Naive thymus-derived CD4-positive, alpha-beta T cell (primary cell): Measurements from ENCODE around the gene RNF10. TPM values are rescaled to one million over a fixed set of nuclear protein-coding genes. Genes with fewer than 3 reads are reported as not detected.
A peak's percentile ranks its signal among the peaks of the same experiment; 100 is the strongest.

Experiments
- ATAC-seq: fragments of 150-1000 bp; cut with Tn5 transposase; 2 replicates; pipeline ENCODE4 v1.10.0; 2021; ENCODE audit warnings: mild to moderate bottlenecking, moderate library complexity
- CTCF ChIA-PET: fragments of 350-600 bp; sonication (Branson Sonifier 250); formaldehyde crosslinking; loops from one replicate; lab custom pipeline; 2021; ENCODE audit warnings: antibody characterized with exemption; lab: Charles Lee
- POLR2A ChIA-PET: fragments of 350-600 bp; sonication (Branson Sonifier 250); formaldehyde crosslinking; loops from one replicate; lab custom pipeline; 2021; ENCODE audit warnings: antibody characterized with exemption, inconsistent platforms; lab: Charles Lee
- DNase-seq, 9 donors: peaks; one replicate each; pipeline versions ENCODE4 v3.0.0 to v3.0.0-alpha.2; 2020 to 2022; ENCODE audit warnings: mixed read lengths in 1 of 9
- H3K27ac ChIP-seq: one replicate; pipeline ENCODE4 v1.7.0; 2013; ENCODE audit warnings: mild to moderate bottlenecking, low read depth, low read length, moderate library complexity
- H3K27me3 ChIP-seq, 2 donors: one replicate each; pipeline ENCODE4 v1.7.0; 2013; ENCODE audit warnings: low read length in 2 of 2, mild to moderate bottlenecking in 2 of 2, moderate library complexity in 2 of 2; ENCODE audit not compliant: control insufficient read depth in 2 of 2, insufficient read depth in 2 of 2
- H3K36me3 ChIP-seq, 3 experiments: 1 replicate in 2 of 3; 2 replicates in 1 of 3; pipeline ENCODE4 v1.7.0; 2013; ENCODE audit warnings: low read length in 3 of 3, mild to moderate bottlenecking in 3 of 3, moderate library complexity in 1 of 3; ENCODE audit not compliant: insufficient read depth in 3 of 3, control insufficient read depth in 2 of 3
- H3K4me1 ChIP-seq, 2 donors: one replicate each; pipeline ENCODE4 v1.7.0; 2013; ENCODE audit warnings: low read length in 2 of 2, mild to moderate bottlenecking in 2 of 2, moderate library complexity in 1 of 2; ENCODE audit not compliant: control insufficient read depth in 2 of 2, insufficient read depth in 2 of 2
- H3K4me3 ChIP-seq: 2 replicates; pipeline ENCODE4 v1.7.0; 2013; ENCODE audit warnings: mild to moderate bottlenecking, low read length
- H3K9me3 ChIP-seq, 3 experiments: 1 replicate in 2 of 3; 2 replicates in 1 of 3; pipeline ENCODE4 v1.7.0; 2013; ENCODE audit warnings: low read length in 3 of 3; ENCODE audit not compliant: control insufficient read depth in 2 of 3
- H3K27ac Mint-ChIP-seq, 9 donors: one replicate each; pipeline ENCODE4 v1.8.0; 2020 to 2022; ENCODE audit warnings: mixed read lengths in 9 of 9, mild to moderate bottlenecking in 8 of 9, moderate library complexity in 5 of 9, inconsistent platforms in 2 of 9
- H3K27me3 Mint-ChIP-seq, 5 donors: one replicate each; pipeline ENCODE4 v1.8.0; 2021 to 2022; ENCODE audit warnings: mixed read lengths in 5 of 5, mild to moderate bottlenecking in 1 of 5
- H3K36me3 Mint-ChIP-seq, 5 donors: one replicate each; pipeline ENCODE4 v1.8.0; 2020 to 2022; ENCODE audit warnings: mixed read lengths in 5 of 5, mild to moderate bottlenecking in 3 of 5, inconsistent platforms in 1 of 5
- H3K4me1 Mint-ChIP-seq, 7 donors: one replicate each; pipeline ENCODE4 v1.8.0; 2020 to 2022; ENCODE audit warnings: mixed read lengths in 7 of 7, mild to moderate bottlenecking in 3 of 7, inconsistent platforms in 1 of 7
- H3K4me3 Mint-ChIP-seq, 10 donors: one replicate each; pipeline ENCODE4 v1.8.0; 2020 to 2022; ENCODE audit warnings: mild to moderate bottlenecking in 10 of 10, mixed read lengths in 10 of 10, moderate library complexity in 6 of 10, inconsistent platforms in 2 of 10
- H3K9me3 Mint-ChIP-seq, 11 donors: one replicate each; pipeline ENCODE4 v1.8.0; 2020 to 2022; ENCODE audit warnings: mixed read lengths in 11 of 11, mild to moderate bottlenecking in 4 of 11, inconsistent platforms in 1 of 11, moderate library complexity in 1 of 11
- intact Hi-C, 2 donors: fragments of 100-400 bp; cut with micrococcal nuclease; formaldehyde crosslinking; loops; one replicate each; pipeline ENCODE4 v1.15.1; 2023
- polyA plus RNA-seq, 2 donors: library from polyadenylated mRNA; unstranded; fragments of 300-500 nt; fragmentation: Illumina TruSeq; gene quantifications; one replicate each; pipeline ENCODE4 v1.2.3, GENCODE V29; 2021
- total RNA-seq, 6 experiments: library from RNA in 5 of 6; stranded (reverse) in 5 of 6; gene quantifications; 1 replicate in 5 of 6; 2 replicates in 1 of 6; pipeline ENCODE4 v1.2.3 and lab custom pipeline; 2021 to 2026

RNF10 gene
- total and polyA plus RNA-seq, 7 experiments from 2014 or later: 95.1 to 361 (median 203) TPM

- H3K4me1 ChIP-seq: peaks cover 43 to 44% of the 10 kb centered on the region in 2 donors
- ChIA-PET POLR2A (interaction anchor here (1.1 to 3.8 kb wide), 5 partner anchors 10 to 43 kb away, joined by 4 to 26 read pairs (median 5); partner anchors contain the start of genes COQ5 and POP5), CTCF (no interaction called here)
- Mint-ChIP-seq H3K27ac (peak overlapping the region; percentile 12 to 81 (median 73)), H3K27me3 (peaks cover 0 to 2% (median 0%) of the 10 kb centered on the region in 5 donors), H3K4me1 (peaks cover 50 to 78% (median 61%) of the 10 kb centered on the region in 7 donors), H3K4me3 (peak overlapping the region; percentile 76 to 98 (median 96)), H3K9me3 (no peaks in the 10 kb centered on the region), H3K36me3 (peaks cover 0 to 23% (median 5%) of the 10 kb centered on the region in 5 donors)
- H3K4me3 ChIP-seq: peak overlapping the region; percentile 26
- ATAC-seq (peak; percentile 25), DNase-seq (no peak)
- H3K9me3 ChIP-seq: no peaks in the 10 kb centered on the region
- intact Hi-C loops: loop anchor here (5.0 to 10.0 kb wide), 3 partner anchors 189 to 926 kb away; partner anchors contain the start of genes ACADS (in 1 of the 2) and PRKAB1 (in 1 of the 2)
- H3K27me3 ChIP-seq: no peaks in the 10 kb centered on the region
- peaks cover 0 to 17% (median 0%) of the 10 kb centered on the region in 3 experiments for H3K36me3 ChIP-seq
- H3K27ac ChIP-seq: peak overlapping the region; percentile 50
Measured at GRCh38 chr12:120538281-120539156, 4.4 kb downstream of the RNF10 start.

GRCh38 chr12:120539303-120539702 lies 5.1 kb downstream of the RNF10 start:
- H3K36me3 Mint-ChIP-seq: peaks cover 0 to 23% (median 5%) of the 10 kb centered on the region in 5 donors
- peak overlapping the region in 8 of 9 donors; percentile 8 to 81 (median 64) for H3K27ac Mint-ChIP-seq
- DNase-seq: no peak
- intact Hi-C loops: loop anchor here (5.0 to 10.0 kb wide), 3 partner anchors 188 to 925 kb away; partner anchors contain the start of genes ACADS (in 1 of the 2) and PRKAB1 (in 1 of the 2)
- POLR2A ChIA-PET: no interaction called here
- peaks cover 52 to 86% (median 60%) of the 10 kb centered on the region in 7 donors for H3K4me1 Mint-ChIP-seq
- no peaks in the 10 kb centered on the region for H3K9me3 ChIP-seq
- H3K36me3 ChIP-seq: peaks cover 0 to 15% (median 0%) of the 10 kb centered on the region in 3 experiments
- no peak overlapping the region for H3K27ac ChIP-seq
- H3K27me3 Mint-ChIP-seq: no peaks in the 10 kb centered on the region
- H3K4me3 ChIP-seq: no peak overlapping the region
- H3K27me3 ChIP-seq: no peaks in the 10 kb centered on the region
- peaks cover 43 to 50% of the 10 kb centered on the region in 2 donors for H3K4me1 ChIP-seq
- peak overlapping the region; percentile 76 to 98 (median 96) for H3K4me3 Mint-ChIP-seq
- H3K9me3 Mint-ChIP-seq: no peaks in the 10 kb centered on the region
- ATAC-seq: no peak
- CTCF ChIA-PET: interaction anchor here (0.7 kb wide), 1 partner anchor 23 kb away, joined by 4 read pairs; no protein-coding TSS in a partner anchor

- Histone ChIP-seq H3K4me1 (peaks cover 39 to 50% of the 10 kb centered on the region in 2 donors), H3K9me3 (no peaks in the 10 kb centered on the region), H3K36me3 (peaks cover 0 to 9% (median 0%) of the 10 kb centered on the region in 3 experiments), H3K27ac (no peak overlapping the region), H3K27me3 (no peaks in the 10 kb centered on the region), H3K4me3 (no peak overlapping the region)
- ATAC-seq (peak; percentile 56), DNase-seq (no peak)
- no peaks in the 10 kb centered on the region for H3K27me3 Mint-ChIP-seq
- intact Hi-C loops: no loop called here
- peak overlapping the region in 3 of 9 donors; percentile 12 to 63 (median 32) for H3K27ac Mint-ChIP-seq
- H3K9me3 Mint-ChIP-seq: no peaks in the 10 kb centered on the region
- peaks cover 0 to 19% (median 5%) of the 10 kb centered on the region in 5 donors for H3K36me3 Mint-ChIP-seq
- H3K4me1 Mint-ChIP-seq: peaks cover 54 to 89% (median 66%) of the 10 kb centered on the region in 7 donors
- H3K4me3 Mint-ChIP-seq: peak overlapping the region in 7 of 10 donors; percentile 21 to 88 (median 45)
- ChIA-PET POLR2A (no interaction called here), CTCF (no interaction called here)
Measured at GRCh38 chr12:120540445-120540844, 6.3 kb downstream of the RNF10 start.

- Mint-ChIP-seq H3K27ac (no peak overlapping the region), H3K27me3 (no peaks in the 10 kb centered on the region), H3K4me3 (peak overlapping the region in 1 of 10 donors; percentile 23), H3K9me3 (no peaks in the 10 kb centered on the region), H3K36me3 (peaks cover 0 to 18% (median 7%) of the 10 kb centered on the region in 5 donors), H3K4me1 (peaks cover 41 to 73% (median 59%) of the 10 kb centered on the region in 7 donors)
- Histone ChIP-seq H3K36me3 (peaks cover 9 to 22% (median 13%) of the 10 kb centered on the region in 3 experiments), H3K4me1 (peaks cover 24 to 37% of the 10 kb centered on the region in 2 donors), H3K27ac (no peak overlapping the region), H3K9me3 (no peaks in the 10 kb centered on the region), H3K27me3 (no peaks in the 10 kb centered on the region), H3K4me3 (no peak overlapping the region)
- no peak for DNase-seq
- ATAC-seq: no peak
- intact Hi-C loops: no loop called here
- ChIA-PET POLR2A (no interaction called here), CTCF (interaction anchor here (0.6 kb wide), 1 partner anchor 98 kb away, joined by 5 read pairs; no protein-coding TSS in a partner anchor)
Measured at GRCh38 chr12:120542166-120542565, 8.0 kb downstream of the RNF10 start.

- ChIA-PET CTCF (interaction anchor here (0.6 kb wide), 1 partner anchor 333 kb away, joined by 5 read pairs; no protein-coding TSS in a partner anchor), POLR2A (interaction anchor here (0.6 to 1.1 kb wide), 3 partner anchors 9 to 324 kb away, joined by 3 to 4 read pairs (median 4); no protein-coding TSS in a partner anchor)
- DNase-seq: no peak
- Histone ChIP-seq H3K4me1 (peaks cover 0 to 12% of the 10 kb centered on the region in 2 donors), H3K27me3 (no peaks in the 10 kb centered on the region), H3K4me3 (no peak overlapping the region), H3K27ac (no peak overlapping the region), H3K9me3 (no peaks in the 10 kb centered on the region), H3K36me3 (peaks cover 13 to 41% (median 25%) of the 10 kb centered on the region in 3 experiments)
- H3K27ac Mint-ChIP-seq: no peak overlapping the region
- intact Hi-C loops: no loop called here
- H3K4me1 Mint-ChIP-seq: peaks cover 16 to 48% (median 35%) of the 10 kb centered on the region in 7 donors
- H3K27me3 Mint-ChIP-seq: no peaks in the 10 kb centered on the region
- no peaks in the 10 kb centered on the region for H3K9me3 Mint-ChIP-seq
- no peak overlapping the region for H3K4me3 Mint-ChIP-seq
- H3K36me3 Mint-ChIP-seq: peaks cover 0 to 12% (median 7%) of the 10 kb centered on the region in 5 donors
- no peak for ATAC-seq
Measured at GRCh38 chr12:120544691-120545090, 10.5 kb downstream of the RNF10 start.

- ChIA-PET POLR2A (interaction anchor here (0.6 to 1.1 kb wide), 3 partner anchors 35 to 748 kb away, joined by 3 read pairs; partner anchors contain the start of genes DYNLL1 and POP5), CTCF (no interaction called here)
- H3K9me3 Mint-ChIP-seq: no peaks in the 10 kb centered on the region
- no peaks in the 10 kb centered on the region for H3K27me3 ChIP-seq
- peaks cover 0 to 10% of the 10 kb centered on the region in 2 donors for H3K4me1 ChIP-seq
- peaks cover 13 to 41% (median 25%) of the 10 kb centered on the region in 3 experiments for H3K36me3 ChIP-seq
- H3K27ac ChIP-seq: no peak overlapping the region
- no peak overlapping the region for H3K4me3 Mint-ChIP-seq
- no peaks in the 10 kb centered on the region for H3K27me3 Mint-ChIP-seq
- peaks cover 9 to 39% (median 26%) of the 10 kb centered on the region in 7 donors for H3K4me1 Mint-ChIP-seq
- peak overlapping the region in 3 of 9 donors; percentile 7 to 72 (median 16) for H3K27ac Mint-ChIP-seq
- DNase-seq: no peak
- ATAC-seq: no peak
- peaks cover 0 to 9% (median 4%) of the 10 kb centered on the region in 5 donors for H3K36me3 Mint-ChIP-seq
- H3K9me3 ChIP-seq: no peaks in the 10 kb centered on the region
- intact Hi-C loops: no loop called here
- no peak overlapping the region for H3K4me3 ChIP-seq
Measured at GRCh38 chr12:120546050-120546386, 11.9 kb downstream of the RNF10 start.
